Measurements from ENCODE around the gene NMUR2. TPM values are rescaled to one million over a fixed set of nuclear protein-coding genes. Genes with fewer than 3 reads are reported as not detected.

Gene NMUR2, protein sequence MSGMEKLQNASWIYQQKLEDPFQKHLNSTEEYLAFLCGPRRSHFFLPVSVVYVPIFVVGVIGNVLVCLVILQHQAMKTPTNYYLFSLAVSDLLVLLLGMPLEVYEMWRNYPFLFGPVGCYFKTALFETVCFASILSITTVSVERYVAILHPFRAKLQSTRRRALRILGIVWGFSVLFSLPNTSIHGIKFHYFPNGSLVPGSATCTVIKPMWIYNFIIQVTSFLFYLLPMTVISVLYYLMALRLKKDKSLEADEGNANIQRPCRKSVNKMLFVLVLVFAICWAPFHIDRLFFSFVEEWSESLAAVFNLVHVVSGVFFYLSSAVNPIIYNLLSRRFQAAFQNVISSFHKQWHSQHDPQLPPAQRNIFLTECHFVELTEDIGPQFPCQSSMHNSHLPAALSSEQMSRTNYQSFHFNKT
- not detected in 2 replicates for total RNA-seq

GRCh38 chr5:152405145-152405544 lies at the start of gene NMUR2:
NMUR2 (minus strand) TSS chr5:152405279; CDS start chr5:152405113, 166 bp downstream.

Measured in tracheal epithelial cell (primary cell).